COLO668 (cell line): ENCODE data around the gene CDR2.
"Not testable (repeated sequence)": the region's sequence is repeated elsewhere in the genome, so short reads cannot be mapped to it uniquely, and the experiment has no call there.

Experiments used
- DNase-seq: peaks from one replicate; lab custom pipeline; 2025; ENCODE audit not compliant: unreplicated experiment; lab: John Stamatoyannopoulos, UW

Gene CDR2

DNA sequence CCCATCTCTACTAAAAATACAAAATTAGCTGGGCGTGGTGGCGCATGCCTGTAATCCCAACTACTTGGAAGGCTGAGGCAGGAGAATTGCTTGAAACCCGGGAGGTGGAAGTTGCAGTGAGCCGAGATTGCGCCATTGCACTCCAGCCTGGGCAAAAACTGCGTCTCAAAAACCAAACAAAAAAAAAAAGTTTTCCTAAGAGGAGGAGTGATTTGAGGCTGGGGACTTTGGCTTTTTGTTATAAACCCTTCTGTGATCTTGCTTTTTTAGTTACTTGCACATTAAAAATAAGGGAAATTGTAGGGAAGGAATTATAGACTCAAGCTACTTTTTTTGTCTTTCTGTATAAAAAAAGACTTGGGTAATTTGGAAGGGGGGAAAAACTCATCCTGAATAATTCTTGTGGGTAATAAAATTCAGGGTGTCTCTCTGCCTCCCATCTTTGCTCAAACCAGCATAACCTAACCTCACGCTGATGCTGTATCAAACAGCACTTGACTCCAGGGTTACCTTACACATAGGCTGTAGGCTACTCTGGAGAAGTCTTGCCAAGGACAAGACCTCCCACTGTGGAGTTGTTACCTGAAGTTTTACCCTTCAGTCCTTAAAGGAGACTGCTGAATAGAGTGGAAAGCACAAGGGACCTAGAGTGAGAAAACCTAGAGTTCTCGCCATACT is 1.7 kb upstream of the CDR2 start:
- DNase-seq, result no peak

DNA sequence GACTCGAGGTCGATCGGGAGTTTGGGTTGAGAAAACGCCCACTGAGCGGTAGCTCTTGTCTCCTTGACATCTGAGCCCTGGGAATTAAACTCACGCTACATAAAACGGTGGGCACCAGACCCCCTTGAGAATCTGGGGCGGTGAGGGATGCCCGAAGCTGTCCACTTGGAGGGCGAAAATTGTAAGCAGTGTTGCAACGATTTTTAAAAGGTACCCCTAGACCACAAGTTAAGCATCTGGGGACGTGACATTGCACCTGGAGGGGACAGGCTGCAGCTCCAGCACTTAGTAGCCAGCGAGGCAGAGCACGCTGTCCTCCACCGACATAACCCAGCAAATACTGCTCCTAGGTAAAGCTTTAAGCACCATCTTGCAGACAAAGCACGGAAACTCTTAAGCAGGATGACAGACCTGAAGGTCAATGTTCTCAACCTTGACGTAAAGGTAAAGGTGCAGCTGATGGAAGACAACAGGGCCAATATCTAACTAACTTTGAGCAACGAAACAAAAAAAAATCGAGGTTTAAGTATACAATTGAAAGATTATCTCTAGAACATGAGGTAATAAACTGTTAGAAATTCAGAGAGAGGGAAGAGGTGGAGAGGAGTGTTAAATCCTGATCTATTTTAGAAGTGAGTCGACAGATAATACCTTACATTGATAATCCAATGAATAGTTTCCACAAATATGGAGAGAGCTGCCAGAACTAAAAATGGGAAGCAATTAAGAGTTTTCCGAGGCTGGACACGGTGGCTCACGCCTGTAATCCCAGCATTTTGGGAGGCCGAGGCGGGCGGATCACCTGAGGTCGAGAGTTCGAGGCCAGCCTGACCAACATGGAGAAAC is 921 bp upstream of the CDR2 start:
- DNase-seq, result no peak

DNA sequence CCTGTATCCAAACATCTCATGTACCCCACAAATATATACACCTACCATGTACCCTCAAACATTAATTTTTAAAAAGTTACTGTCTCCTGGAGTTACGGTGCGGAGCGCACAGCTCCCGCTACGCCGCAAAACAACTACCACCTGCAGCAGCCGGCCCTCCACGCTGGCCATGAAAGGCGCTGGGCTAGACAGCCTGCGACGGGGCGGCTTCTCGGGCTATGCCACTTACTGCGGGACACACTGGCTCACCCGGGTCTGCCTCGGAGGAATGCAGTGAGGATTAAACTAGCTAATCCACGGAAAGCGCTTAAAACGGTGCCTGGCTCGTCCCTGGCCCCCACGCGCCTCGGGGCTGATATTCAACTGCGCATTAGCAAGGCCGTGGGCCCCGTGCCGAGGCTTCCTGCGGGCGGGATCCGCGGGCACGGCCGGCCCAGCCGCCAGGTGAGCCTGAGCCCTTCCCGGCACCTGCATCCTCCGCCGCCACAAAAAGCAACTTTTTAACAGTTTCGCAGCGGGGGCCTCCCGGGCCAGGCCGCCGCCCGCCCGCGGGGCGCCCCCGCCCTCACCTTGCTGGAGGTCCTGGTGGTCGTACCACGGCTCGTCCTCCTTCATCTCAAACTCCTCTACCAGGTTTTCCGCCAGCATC is 633 bp downstream of the CDR2 start:
- peak; percentile 67 for DNase-seq

DNA sequence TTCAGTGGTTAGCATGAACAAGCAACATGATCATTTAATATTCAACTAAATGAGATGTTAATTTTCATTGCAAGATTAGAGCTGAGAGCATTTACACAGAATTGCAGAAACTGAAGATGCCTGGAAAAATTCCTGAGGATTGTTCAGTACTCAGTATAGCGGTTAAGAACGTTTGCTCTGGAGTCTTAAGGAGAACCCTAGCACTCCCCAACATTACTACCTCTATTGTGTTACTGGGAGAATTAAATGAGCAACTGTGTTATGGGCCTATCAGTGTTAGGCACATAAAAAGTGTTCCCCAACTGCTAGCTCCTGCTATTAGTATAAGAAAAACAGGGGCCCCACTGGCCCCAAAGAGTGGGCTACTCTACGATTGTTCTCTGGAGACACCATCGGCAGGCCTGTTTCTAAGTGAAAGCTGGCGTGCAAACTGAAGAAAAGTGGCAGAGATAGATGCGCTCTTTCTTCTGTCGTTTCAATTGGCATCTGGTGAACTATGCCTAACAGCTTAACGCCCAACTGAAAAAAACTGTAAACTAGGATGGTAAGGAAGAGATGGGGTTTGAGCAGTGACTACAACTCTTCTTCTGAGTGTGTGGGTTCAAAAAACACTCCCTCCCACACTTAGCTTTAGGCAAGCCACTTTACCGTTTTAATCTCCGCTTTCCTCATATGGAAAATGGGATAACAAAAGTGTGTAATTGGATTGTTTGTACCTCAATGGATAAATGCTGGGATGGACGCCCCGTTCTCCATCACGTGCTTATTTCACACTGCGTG is 1.3 kb downstream of the CDR2 start:
- DNase-seq, result no peak

DNA sequence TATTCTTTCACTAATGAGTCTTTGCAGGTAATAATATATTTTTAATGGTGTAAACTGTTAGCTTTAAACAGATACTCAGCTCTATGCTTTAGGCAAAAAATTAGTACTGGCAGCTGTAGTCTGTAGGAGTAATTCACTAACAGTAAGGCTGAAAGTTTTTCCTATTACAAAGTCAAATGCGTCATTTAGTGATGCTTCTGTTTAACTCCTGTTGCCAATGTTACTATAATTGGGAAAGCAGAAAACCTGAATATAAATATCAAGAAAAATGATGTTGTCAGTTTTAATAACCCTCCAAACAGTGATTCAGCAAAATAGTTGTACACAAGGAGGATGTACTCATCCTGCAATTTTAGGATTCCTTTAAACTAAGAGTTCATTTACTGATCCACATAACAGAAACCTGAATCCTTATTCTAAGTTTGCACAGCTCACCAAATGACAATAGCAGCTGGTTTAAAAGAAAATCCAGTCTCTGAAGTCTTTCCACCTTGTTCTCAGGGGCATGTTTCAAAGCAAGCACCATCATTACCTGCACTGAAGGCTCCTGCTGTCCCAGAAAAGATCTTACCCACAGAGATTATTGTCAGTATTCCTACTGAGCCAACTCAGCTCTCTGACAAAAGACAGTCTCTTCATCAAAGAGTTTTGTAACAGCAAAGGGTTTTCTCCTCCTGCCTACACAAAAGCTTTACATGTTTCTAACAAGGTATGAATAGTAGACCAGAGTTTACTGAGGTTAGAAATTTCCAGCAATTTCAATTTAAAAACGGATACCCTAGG is 4.2 kb downstream of the CDR2 start:
- DNase-seq, result no peak

DNA sequence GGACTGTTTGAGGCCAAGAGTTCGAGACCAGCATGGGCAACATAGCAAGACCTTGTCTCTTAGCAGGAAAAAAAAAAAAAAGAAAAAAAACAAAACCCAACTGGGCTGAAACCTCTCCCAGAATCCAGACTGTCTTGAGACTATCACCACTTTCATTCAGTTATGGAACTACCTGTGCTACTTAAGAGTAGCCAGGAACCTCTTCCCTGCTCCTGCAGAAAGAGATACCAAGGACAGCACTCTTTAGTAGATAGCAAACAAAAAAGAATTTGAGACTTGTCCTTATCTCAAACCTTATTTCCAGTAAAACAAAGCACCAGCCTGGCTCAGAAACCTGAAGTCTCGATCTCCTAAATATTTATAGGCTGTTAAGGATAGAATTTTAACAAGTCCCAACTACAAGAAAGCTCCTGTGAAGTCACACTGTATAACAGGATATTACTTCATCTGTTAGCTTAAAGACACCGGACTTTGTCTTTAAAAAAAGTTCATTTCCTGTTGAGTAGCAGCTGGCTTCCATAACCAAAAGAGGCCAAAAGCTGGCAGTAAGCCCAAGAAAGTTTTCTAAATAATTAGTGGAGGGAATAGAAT is 5.1 kb downstream of the CDR2 start:
- no peak for DNase-seq

DNA sequence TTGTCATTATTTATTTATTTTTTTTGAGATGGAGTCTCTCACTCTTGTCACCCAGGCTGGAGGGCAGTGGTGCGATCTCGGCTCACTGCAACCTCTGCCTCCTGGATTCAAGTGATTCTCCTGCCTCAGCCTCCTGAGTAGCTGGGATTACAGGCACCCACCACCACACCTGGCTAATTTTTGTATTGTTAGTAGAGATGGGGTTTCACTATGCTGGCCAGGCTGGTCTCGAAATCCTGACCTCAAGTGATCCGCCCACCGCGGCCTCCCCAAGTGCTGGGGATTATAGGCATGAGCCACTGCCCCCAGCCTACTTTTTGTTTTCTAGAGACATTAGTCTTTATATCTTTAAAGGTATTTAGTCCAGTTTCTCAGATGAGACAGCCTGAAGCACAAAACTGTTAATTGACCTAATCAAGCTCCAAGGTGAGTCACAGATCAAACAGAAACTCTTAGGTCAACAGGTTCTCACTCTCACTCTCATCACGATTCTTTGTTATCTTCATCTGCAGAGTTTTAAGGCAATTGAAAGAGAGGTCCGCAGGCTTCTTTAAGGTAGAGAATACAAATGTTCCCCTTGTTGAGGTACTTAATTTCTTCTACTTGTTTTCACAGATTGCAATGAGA is 6.1 kb downstream of the CDR2 start:
- DNase-seq, result not testable (repeated sequence)

DNA sequence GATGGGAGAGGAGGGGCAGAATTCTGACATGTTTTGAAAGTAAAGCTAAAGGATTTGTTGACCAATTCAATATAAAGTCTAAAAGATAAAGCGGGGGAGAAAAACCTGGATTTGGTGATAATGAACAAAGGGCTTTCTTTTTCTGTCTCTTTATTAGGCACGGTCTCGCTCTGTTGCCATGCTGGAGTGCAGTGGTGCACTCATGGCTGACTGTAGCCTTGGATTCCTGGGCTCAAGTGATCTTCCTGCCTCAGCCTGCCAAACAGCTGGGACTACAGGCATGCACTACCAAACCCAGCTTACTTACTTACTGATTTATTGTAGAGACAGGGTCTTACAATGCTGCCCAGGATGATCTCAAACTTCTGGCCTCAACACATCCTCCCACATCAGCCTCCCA is 7.5 kb downstream of the CDR2 start:
- DNase-seq, result no peak

DNA sequence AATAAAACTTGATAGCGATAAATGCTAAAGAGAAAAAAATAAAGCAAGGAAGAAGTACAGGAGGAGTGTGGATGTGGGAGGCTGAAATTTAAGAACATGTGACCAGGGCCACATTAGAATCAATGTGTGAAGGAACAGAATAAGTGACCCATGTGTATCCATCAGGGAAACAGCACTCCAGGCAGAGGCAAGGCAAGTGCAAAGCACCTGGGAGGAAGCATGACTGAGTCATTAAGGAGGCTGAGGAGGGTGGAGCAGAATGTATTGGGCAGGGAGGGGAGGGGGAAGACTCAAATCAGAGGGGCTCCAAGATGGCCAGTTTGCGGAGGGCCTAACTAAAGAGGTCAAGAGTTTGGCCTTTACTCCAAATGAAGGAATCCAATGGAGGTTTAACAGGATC is 8.0 kb downstream of the CDR2 start:
- DNase-seq, result no peak

DNA sequence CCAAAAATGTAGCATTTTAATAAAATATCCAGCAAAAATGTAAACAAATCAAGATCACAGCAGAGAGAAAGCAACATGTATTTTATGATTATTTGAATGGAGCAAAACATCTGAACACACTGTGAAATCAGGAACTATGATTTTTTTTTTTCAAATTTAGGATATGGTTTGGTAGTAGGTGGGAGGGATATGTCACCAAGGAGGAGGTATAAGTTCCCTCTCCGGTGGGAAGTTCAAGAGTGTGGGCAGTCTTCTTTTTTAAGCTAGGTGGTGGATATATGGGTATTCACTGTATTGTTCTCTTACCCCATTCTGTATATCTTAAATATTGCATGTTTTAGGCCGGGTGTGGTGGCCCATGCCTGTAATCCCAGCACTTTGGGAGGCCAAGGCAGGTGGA is 10.2 kb downstream of the CDR2 start:
- no peak for DNase-seq

DNA sequence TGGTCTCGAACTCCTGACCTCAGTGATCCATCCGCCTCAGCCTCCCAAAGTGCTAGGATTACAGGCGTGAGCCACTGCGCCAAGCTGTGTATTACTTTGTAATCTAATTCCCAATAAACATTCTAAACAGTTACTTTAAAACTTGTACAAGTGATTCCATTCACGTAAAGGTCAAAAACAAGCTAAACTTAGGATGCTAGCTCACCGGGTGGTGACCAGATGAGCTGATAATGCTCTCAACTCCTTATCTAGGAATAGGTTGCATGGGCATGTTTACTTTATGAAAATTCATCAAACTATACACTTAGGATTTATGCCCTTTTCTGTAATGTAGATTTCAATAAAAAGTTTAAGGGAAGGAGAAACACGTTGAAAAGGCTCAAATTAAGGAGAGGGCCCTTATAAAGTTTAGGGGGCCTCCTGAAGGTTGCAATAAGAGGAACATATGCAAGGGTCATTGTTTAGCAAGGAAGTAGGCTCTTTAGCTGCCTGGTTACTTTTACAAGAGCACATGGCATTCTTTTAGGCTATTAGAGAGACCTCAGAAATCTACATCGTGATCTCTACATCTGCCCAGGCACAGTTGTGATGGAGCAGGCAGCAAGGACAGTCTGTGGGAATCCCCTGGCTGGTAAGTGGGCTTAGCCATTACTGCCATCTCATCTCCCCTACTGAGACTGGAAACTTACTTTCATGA is 13.3 kb downstream of the CDR2 start:
- DNase-seq, result no peak

DNA sequence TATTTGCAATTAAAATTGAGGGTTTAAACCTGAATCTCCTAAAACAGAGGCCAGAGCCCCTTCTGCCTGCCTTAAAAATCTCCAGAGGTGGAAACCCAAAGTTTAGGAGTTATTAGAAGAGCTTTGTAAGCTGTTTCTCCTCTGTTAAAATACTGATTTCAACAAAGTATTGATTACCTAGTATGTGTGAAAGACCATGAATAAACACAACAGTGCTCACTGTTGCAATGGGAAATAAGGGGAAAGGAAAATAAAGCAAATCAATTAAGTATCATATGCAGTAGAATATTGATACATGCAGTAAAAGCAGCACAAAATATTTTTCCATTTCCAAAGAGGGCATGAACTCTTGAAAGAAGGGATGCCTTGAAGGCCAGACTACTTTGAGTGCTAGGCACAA is 14.7 kb downstream of the CDR2 start:
- no peak for DNase-seq

DNA sequence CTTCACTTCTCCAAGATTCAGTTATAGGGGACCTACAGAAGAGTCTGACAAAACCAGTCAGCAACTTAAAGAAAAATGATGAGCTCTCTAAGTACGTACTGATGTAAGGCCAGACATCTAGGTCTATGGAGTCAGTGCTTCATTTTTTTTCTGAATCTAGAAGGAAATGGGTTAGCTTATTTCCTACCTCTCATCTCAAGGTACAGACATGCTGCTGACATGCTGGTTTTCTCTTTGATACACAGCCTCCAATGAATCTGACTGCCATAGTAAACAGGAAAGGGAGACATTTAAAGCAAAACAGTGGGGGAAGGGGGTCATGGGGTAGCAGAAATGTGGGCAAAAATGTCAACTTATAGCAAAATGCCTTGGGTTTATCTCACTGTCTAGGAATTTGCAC is 16.4 kb downstream of the CDR2 start:
- no peak for DNase-seq

DNA sequence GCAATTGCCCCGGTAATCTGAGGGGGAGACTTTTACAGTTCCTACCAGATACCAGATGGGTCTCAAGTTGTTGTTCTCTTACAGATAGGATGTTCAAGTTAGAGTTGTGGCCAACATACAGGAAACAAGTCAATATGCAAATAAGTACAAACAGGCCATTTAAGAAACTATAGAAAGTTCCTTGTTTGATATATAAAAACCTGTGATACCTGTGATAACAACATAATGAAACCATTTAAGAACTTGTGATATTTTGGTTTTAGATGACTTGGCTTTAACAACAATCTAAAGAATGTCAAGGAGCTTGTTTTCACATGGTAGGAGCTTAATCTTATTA is 16.8 kb downstream of the CDR2 start:
- DNase-seq, result no peak

DNA sequence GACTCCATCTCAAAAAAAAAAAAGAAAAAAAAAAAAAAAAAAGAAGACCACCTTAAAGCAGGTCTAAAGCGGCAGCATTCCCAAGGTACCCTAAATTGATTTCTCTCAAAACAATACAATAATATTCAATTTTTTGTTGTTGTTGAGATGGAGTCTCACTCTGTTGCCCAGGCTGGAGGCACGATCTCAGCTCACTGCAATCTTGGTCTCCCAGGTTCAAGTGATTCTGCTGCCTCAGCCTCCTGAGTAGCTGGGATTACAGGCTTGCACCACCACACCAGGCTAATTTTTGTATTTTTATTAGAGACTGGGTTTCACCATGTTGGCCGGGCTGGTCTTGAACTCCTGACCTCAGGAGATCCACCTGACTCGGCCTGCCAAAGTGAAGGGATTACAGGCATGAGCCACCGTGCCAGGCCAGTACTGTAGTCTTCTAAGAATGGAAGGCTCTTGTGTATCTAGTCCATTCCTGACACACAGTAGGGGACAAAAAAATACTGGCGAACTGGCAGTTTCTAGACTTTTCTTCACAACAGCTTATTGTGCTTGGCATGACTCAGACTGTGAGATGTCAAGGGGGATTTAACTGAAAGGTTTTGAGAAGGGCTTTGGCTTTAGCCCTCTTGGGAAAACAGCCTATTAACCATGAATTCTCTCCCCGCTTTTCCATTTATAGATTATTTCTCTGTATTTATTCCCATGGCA is 17.3 kb downstream of the CDR2 start:
- no peak for DNase-seq

DNA sequence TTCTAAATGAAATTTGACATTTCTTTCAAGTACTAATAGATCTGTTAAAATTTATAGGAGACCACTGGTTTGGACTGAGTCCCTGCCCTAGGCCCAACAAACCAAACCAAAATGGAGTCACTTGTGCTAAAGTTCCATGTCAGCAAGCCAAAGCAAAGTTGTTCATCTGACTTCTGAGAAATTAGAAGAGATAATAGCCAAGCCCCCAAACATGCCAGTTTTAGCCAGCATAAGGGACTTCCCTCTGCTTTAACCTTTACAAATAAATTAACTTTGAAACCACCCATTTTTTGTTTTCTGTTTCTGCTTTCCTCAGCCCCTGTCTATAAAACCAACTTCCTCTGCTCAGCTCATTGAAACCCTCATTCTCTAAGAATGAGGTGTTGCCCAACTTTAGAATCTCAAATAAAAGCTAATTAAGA is 18.9 kb downstream of the CDR2 start:
- DNase-seq, result no peak

DNA sequence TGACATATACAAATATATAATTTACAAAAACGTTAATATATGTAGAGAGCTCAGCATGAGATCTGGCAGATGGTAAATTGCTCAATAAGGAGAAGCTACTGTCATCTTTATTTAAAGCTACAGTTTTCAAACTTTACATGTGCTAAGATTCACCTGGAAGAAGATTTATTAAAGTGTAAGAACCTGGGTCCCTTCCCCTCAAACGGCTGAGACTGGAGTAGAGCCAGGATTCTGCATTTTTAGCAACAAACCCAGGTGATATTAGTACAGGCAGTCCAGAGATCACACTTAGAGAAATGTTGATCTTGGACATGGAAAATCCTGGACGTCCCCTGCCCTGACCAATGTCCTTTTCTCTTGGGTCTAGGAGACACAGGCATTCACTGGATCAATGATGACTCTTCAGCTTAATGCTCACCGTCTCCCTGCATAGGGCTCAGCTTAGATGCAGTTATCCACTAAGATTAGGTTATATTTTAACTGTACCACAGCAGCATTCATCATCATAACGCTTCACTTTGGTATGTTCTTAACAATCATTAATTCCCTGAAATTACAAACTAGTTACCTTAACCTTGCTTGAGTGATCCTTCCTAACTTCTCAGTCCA is 20.4 kb downstream of the CDR2 start:
- no peak for DNase-seq

DNA sequence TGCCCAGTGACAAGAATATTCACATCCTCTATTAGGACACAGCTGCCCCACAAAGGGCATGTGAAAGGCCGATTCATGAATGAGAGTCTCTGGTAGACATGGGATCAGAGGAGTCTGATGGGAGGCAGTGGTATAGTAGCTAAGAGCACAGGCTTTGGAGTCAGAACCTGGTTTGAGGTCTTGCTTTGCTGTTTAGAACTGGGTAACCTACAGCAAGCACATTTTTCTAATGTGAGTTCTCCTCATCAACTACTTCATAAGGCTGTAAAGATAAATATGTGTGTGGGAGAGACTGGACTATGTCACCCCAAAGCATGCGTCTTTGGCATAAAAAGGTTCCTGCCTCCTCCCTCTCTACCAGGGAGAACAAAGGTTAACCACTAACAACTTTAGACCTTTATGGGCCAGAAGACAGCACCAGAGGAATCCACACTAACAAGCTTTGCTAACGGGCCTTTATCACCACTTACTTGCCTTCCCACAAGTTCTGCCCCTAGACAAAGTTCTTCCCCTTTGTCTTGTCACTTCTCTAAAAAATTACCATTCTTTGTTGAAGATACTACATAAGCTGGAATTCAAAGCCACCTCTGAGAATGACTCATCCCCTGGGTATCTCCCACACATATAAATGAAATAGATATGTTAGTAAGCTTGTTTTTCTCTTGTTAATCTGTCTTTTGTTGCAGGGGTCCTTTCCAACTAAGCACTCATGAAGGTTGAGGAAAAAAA is 21.1 kb downstream of the CDR2 start:
- DNase-seq, result no peak
